Heart left ventricle (tissue), 13 donors: ENCODE results near the gene NTRK3.

ENCODE experiments used
- POLR2A ChIP-seq, 2 donors: fragments of 450-650 bp; IDR thresholded peaks; one replicate each; pipeline ENCODE4 v1.6.1; 2017; ENCODE audit warnings: antibody characterized with exemption in 2 of 2, mild to moderate bottlenecking in 2 of 2, moderate library complexity in 2 of 2
- TF ChIP-seq, protein P1 (sequence below), 12 donors: fragments of 200-600 bp; sonication (generic) in 4 of 12; IDR thresholded peaks; one replicate each; pipeline versions ENCODE4 v1.5.0 to v1.8.0; 2018 to 2022; ENCODE audit warnings: antibody characterized with exemption in 12 of 12, mild to moderate bottlenecking in 5 of 12
- donor health status: ischemic (EF 13 %, LVEDD 7.1; RV severe dilation, severe dysfunction).
- donor health status: DM: no; HTN: yes; CAD: no.
- donor health status: DM: no; HTN: no; CAD: no.
- donor health status: ischemic (EF 25% LVEDD 6.9; RV normal size, moderate dysfunction).
- donor health status: ischemic (EF 25% LVEDD 5.7; RV mildly dilated, moderate dysfunction).
- donor health status: ischemic (EF 35%, LVEDD 5.7; RV mildly dilated, moderate dysfunction).
- donor health status: nonischemic (EF 11% LVEDD 7.7; RV severe dilation, severe dysfunction).
- donor health status: DM: yes; HTN: yes; CAD: no.
- donor health status: PGD.
- donor health status: ischemic (EF 29% LVEDD 5.4; RV normal size, mild dysfunction).
- donor health status: nonischemic (EF 23%, LVEDD 6.1; RV moderate dilation, normal function).

DNA sequence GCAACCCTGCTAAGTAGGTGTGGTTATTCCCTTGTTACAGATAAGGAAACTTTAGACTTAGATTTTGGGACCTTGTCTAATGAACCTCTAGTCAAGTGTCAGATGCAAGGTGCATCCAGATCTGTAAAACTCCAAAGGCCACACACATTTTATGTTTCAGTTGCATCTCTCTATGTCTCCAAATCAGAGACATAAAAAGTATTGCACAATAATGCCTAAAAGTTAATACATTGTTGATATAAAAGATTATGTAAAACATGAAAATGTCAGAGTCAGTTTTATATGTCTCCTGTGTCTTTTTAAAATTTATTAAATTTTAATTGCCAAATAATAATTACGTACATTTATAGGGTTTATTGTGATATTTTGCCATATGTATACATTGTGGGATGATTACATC, 408.5 kb downstream of the NTRK3 start:
- TF ChIP-seq, protein P1, sequence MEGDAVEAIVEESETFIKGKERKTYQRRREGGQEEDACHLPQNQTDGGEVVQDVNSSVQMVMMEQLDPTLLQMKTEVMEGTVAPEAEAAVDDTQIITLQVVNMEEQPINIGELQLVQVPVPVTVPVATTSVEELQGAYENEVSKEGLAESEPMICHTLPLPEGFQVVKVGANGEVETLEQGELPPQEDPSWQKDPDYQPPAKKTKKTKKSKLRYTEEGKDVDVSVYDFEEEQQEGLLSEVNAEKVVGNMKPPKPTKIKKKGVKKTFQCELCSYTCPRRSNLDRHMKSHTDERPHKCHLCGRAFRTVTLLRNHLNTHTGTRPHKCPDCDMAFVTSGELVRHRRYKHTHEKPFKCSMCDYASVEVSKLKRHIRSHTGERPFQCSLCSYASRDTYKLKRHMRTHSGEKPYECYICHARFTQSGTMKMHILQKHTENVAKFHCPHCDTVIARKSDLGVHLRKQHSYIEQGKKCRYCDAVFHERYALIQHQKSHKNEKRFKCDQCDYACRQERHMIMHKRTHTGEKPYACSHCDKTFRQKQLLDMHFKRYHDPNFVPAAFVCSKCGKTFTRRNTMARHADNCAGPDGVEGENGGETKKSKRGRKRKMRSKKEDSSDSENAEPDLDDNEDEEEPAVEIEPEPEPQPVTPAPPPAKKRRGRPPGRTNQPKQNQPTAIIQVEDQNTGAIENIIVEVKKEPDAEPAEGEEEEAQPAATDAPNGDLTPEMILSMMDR (IDR thresholded peaks at IDR 0.05) = no peak
- TF ChIP-seq POLR2A (IDR thresholded peaks at IDR 0.05) = no peak
